IPS-18a (cell line): ENCODE measurements around the gene TXNRD2.
A peak's percentile ranks its signal among the peaks of the same experiment; 100 is the strongest.

ENCODE experiments used
- H3K27ac ChIP-seq: one replicate; pipeline ENCODE4 v1.5.1; 2013; ENCODE audit warnings: low read length
- H3K27me3 ChIP-seq: one replicate; pipeline ENCODE4 v1.6.1; 2013; ENCODE audit warnings: mild to moderate bottlenecking, low read length; ENCODE audit not compliant: control insufficient read depth, insufficient read depth
- H3K36me3 ChIP-seq: one replicate; pipeline ENCODE4 v1.6.1; 2013; ENCODE audit warnings: low read depth, low read length; ENCODE audit not compliant: control insufficient read depth
- H3K4me1 ChIP-seq: one replicate; pipeline ENCODE4 v1.6.1; 2013; ENCODE audit warnings: low read depth, low read length; ENCODE audit not compliant: control insufficient read depth
- H3K4me3 ChIP-seq: one replicate; pipeline ENCODE4 v1.5.1; 2013; ENCODE audit warnings: low read length
- H3K9ac ChIP-seq: one replicate; pipeline ENCODE4 v1.6.1; 2013; ENCODE audit warnings: mild to moderate bottlenecking, low read length, moderate library complexity
- H3K9me3 ChIP-seq: one replicate; pipeline ENCODE4 v1.6.1; 2013; ENCODE audit warnings: low read depth, low read length; ENCODE audit not compliant: control insufficient read depth

The TXNRD2 gene

GRCh38 chr22:19901577-19902244 is 39.9 kb downstream of the TXNRD2 start:
- H3K36me3 ChIP-seq, result no peaks in the 10 kb centered on the region
- H3K9me3 ChIP-seq, result no peaks in the 10 kb centered on the region
- no peaks in the 10 kb centered on the region for H3K27me3 ChIP-seq
- H3K4me3 ChIP-seq, result no peak overlapping the region
- peaks cover 15% of the 10 kb centered on the region for H3K4me1 ChIP-seq
- H3K27ac ChIP-seq, result no peak overlapping the region
- H3K9ac ChIP-seq, result no peak overlapping the region

DNA sequence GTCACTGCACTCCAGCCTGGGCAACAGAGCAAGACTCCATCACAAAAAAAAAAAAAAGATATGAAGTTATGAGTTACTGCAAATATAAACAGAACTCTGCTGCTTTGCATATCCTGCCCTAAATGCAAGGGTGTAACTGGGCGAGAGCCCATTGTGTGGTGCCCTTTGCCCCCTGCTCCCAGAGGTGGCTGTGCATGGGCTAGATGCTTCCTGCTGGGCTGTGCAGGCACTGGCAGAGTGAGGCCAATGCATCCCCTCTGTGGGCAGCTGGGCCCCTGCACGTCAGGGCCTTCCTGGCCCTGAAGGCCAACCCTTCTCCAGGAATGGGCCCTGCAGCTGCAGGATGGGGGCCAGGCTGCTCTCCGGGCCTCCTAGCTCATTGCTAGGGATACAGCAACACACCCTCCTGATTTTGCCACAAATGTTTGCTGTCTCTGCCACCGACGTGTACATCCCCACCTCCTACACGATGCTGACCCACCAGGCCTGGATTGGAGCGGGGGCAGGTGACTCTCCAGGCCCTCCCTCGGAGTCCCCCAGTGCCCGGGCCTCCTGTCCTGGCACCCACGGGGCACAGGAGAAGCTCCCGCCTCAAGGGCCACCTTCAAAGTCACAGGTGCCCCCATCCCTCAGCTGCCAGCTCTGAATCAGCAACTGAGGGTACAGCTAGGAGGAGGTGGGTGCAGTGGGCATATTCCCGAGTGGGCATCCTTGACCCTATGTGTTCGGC is 40.7 kb downstream of the TXNRD2 start:
- Histone ChIP-seq H3K9me3 (no peaks in the 10 kb centered on the region), H3K36me3 (no peaks in the 10 kb centered on the region), H3K4me3 (no peak overlapping the region), H3K9ac (no peak overlapping the region), H3K27me3 (no peaks in the 10 kb centered on the region), H3K27ac (no peak overlapping the region), H3K4me1 (peaks cover 15% of the 10 kb centered on the region)

DNA sequence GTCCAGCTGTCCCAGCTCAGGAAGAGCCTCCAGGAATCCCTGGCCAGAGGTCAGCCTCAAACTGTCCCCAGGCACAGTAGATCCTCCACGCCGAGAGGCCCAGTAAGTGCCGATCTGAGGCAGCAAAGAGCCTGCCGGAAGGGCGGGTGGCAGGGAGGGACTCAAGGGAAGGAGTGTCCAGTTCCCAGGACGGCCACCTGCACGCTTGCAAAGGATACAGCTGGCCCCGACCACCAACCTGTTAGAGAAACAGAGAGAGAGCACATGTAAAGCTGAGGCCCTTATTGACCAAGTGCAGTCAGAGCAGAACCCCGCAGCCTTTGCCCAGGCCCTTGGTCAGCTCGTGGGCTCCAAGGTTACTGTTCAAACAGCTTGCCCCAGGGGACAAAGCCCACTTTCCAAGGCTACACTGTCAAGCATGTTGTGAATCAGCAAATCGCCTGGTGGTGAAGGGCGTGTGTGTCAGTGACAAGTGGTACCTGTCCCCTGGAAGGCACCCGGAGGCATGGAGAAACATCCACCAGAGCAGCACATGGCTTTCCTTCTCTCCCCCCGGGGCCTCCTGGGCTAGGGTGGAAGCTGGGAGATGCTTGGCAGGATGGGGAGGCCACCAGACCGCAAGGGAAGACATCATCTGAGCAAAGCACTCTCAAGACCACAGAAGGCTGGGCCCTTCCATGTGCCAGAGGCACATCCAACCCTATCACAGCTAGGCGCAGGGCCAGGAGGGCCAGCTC is 42.6 kb downstream of the TXNRD2 start:
- Histone ChIP-seq H3K9ac (no peak overlapping the region), H3K36me3 (no peaks in the 10 kb centered on the region), H3K9me3 (no peaks in the 10 kb centered on the region), H3K27ac (no peak overlapping the region), H3K27me3 (no peaks in the 10 kb centered on the region), H3K4me1 (peaks cover 14% of the 10 kb centered on the region), H3K4me3 (no peak overlapping the region)

DNA sequence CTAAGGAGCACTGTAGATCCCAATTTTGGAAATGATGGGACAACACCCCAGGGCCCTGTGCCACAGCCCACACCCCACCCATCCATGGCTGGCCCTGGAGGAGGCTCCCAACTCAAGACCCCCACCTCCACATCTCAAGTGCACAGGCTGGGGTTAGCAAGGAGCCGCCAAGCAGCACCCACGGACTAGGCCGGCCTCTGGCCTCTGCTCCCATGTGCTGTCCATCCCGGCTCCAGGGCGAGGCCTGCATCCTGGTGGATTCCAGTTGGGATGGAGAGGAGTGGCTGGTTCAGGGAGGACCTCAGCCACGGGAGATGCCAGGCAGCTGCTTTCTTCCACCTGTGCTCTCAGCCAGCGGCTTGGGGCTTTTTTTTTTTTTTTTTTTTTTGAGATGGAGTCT is 43.5 kb downstream of the TXNRD2 start:
- Histone ChIP-seq H3K9ac (no peak overlapping the region), H3K9me3 (no peaks in the 10 kb centered on the region), H3K4me3 (no peak overlapping the region), H3K36me3 (no peaks in the 10 kb centered on the region), H3K27me3 (peaks cover 2% of the 10 kb centered on the region), H3K27ac (no peak overlapping the region), H3K4me1 (peaks cover 7% of the 10 kb centered on the region)

DNA sequence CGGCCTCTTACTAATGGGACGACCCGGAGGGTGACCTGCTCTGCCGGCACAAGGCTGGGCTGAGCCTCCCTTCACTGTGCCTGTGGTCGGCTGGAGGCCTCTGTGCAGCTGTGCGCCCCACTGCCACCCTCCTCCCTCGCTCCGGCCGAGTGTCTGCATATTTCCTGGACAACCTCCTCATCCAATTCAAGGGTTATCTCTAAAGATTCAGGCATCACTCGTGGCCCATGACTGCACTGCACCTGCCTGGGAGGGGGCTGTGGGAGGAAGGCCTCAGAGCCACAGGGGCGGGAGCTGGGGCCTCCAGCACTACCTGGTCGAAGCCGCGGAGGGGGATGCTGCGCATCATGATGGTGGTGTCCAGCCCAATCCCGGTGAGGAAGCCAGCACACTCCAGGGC is 43.9 kb downstream of the TXNRD2 start:
- Histone ChIP-seq H3K9me3 (no peaks in the 10 kb centered on the region), H3K27me3 (peaks cover 6% of the 10 kb centered on the region), H3K36me3 (no peaks in the 10 kb centered on the region), H3K9ac (no peak overlapping the region), H3K27ac (no peak overlapping the region), H3K4me1 (peaks cover 6% of the 10 kb centered on the region), H3K4me3 (no peak overlapping the region)

- H3K27ac ChIP-seq, result no peak overlapping the region
- H3K9ac ChIP-seq, result no peak overlapping the region
Measured at GRCh38 chr22:19896665-19897355, 44.8 kb downstream of the TXNRD2 start.

GRCh38 chr22:19895160-19895849 is 46.3 kb downstream of the TXNRD2 start:
- H3K9ac ChIP-seq, result no peak overlapping the region
- no peak overlapping the region for H3K4me3 ChIP-seq

More at GRCh38 chr22:19896665-19897355, 44.8 kb downstream of the TXNRD2 start:
- H3K36me3 ChIP-seq, result no peaks in the 10 kb centered on the region
- no peak overlapping the region for H3K4me3 ChIP-seq
- peaks cover 12% of the 10 kb centered on the region for H3K4me1 ChIP-seq
- H3K9me3 ChIP-seq, result no peaks in the 10 kb centered on the region
- H3K27me3 ChIP-seq, result peaks cover 15% of the 10 kb centered on the region

DNA sequence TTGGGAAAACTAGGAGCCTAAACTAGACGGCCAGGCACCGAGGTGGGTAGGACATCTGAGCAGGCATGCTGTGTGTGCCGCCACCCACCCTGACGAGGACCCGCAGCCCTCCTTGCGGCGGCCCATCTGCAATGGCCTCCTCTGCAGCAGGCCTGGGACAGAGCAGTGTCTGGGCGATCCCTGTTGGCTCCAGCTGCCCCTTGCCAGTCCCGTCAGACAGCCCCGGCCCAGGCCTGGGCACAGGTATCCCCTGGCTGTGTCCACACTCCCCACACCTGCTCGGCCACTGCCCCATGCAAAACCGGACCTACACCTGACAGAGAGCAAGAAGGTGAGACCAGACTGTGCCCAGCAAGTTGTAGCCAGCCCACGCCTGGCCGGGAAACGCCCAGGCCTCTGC is 48.3 kb downstream of the TXNRD2 start:
- H3K9ac ChIP-seq, result no peak overlapping the region
- no peaks in the 10 kb centered on the region for H3K9me3 ChIP-seq
- H3K27me3 ChIP-seq, result peaks cover 19% of the 10 kb centered on the region
- no peak overlapping the region for H3K27ac ChIP-seq
- H3K4me1 ChIP-seq, result peaks cover 22% of the 10 kb centered on the region
- H3K4me3 ChIP-seq, result no peak overlapping the region
- H3K36me3 ChIP-seq, result no peaks in the 10 kb centered on the region

More at GRCh38 chr22:19895160-19895849, 46.3 kb downstream of the TXNRD2 start:
- H3K9me3 ChIP-seq, result no peaks in the 10 kb centered on the region
- no peak overlapping the region for H3K27ac ChIP-seq
- peaks cover 22% of the 10 kb centered on the region for H3K4me1 ChIP-seq
- no peaks in the 10 kb centered on the region for H3K36me3 ChIP-seq
- H3K27me3 ChIP-seq, result peaks cover 16% of the 10 kb centered on the region

DNA sequence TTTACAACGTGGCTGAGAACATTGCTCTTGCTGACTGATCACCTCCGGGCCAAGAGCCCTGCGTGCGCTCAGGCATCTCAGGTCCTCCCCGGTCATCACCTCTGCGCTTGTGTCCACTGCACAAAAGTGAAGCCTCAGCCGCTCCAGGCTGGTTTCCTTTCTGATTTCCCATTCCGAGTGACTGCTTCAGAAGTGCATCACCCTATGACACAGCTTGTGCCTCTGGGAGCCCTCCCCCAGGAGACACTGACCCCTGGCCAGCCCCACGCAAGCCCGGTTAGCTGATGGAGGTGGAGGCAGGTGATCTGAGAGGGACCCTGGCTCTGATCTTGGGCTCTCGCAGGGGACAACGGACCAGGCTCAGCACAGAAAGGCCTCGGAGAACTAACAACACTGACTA is 48.7 kb downstream of the TXNRD2 start:
- H3K27ac ChIP-seq, result no peak overlapping the region
- no peaks in the 10 kb centered on the region for H3K9me3 ChIP-seq
- no peak overlapping the region for H3K4me3 ChIP-seq
- H3K36me3 ChIP-seq, result no peaks in the 10 kb centered on the region
- H3K27me3 ChIP-seq, result peaks cover 19% of the 10 kb centered on the region
- peaks cover 22% of the 10 kb centered on the region for H3K4me1 ChIP-seq
- no peak overlapping the region for H3K9ac ChIP-seq

DNA sequence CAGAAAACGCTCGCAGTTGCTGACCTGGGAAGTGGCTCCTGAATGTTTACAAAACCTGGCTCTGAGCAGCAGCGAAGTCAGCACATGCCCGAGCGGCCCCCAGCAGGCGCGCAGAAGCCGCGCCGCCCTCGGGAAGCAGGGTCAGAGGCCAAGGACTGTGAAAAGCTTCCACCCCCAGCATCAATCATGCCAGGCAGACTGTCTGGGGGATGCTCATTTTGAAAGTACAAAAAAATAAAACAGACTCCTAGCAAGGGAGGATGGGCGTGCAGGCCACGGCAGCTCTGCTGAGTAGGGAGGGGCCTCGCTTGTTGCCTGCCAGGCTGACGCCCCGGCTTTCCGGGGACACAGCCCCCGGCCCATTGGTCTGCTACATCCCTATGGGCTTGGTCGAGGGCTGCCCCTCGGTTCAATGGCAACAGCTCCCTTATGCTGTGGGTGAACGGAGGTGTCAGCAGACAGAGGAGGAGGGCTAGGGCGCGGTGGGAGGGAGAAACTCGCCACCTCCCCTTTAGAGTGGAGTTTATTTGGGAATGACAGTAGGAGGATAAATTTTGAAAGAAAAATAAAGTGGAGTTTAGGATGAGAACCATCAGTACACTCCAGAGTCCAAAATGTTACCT is 49.2 kb downstream of the TXNRD2 start:
- peak overlapping the region; percentile 6 for H3K4me3 ChIP-seq
- peak overlapping the region; percentile 38 for H3K9ac ChIP-seq
- peak overlapping the region; percentile 30 for H3K27ac ChIP-seq
- H3K36me3 ChIP-seq, result no peaks in the 10 kb centered on the region
- no peaks in the 10 kb centered on the region for H3K9me3 ChIP-seq
- peaks cover 22% of the 10 kb centered on the region for H3K4me1 ChIP-seq
- H3K27me3 ChIP-seq, result peaks cover 19% of the 10 kb centered on the region
